Measurements from ENCODE around the gene PLD4.

PLD4 gene

DNA sequence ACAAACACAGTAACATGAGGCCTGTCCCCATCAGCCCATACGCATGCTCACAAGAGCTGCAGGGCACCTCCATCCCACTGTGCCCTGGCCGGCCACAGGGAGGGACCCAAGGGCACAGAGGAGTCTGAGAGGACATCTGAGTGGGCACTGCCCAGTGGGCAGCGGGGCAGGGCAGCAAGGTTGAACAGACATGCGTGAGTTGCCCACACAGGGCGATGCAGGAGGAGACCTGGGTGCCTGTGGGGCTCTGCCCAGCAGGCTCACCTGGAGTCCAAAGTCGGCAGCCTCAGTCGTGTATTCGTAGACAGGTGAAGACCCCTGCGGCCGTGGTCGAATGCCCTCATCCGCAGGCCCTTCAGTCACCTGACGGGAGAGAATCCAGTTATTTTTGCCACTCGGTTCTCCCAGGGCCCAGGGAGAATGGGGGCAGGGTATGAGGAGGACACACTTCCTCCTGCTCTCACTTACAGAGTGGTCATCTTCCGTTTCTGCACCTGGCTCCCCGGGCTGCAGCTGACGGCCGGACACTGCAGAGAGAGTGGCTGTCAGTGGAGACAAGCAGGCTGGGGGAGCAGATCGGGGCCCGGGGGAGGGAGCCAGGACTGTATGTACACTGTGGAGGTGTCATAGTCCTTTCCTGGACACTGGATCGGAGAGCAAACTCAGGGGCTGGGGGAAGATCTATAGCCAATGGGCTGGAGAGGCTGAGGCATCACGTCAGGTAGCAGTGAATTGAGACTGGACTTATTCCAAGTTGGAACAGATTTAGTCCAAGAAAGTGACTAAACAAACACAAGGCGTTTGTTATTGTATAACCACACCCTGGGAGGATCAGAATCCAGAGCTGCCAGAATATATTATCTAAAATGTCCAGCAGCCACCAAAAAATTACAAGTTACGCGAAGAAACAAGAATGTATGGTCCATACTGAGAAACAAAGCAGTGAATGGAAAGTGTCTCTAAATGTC, 32.8 kb downstream of the PLD4 start:
- DNase-seq (ENCODE audit: low read depth in 1 of 2, low spot score in 1 of 2), result peak in 1 of 2 experiments; percentile 45
- in situ Hi-C loops (cut with HindIII; ENCODE audit: low pct_unique_long_range_greater_than_20kb, low sequenced_read_pairs), result no loop called here
- TF ChIP-seq JUND (IDR thresholded peaks at IDR 0.05; ENCODE audit: low read depth), result no peak

DNA sequence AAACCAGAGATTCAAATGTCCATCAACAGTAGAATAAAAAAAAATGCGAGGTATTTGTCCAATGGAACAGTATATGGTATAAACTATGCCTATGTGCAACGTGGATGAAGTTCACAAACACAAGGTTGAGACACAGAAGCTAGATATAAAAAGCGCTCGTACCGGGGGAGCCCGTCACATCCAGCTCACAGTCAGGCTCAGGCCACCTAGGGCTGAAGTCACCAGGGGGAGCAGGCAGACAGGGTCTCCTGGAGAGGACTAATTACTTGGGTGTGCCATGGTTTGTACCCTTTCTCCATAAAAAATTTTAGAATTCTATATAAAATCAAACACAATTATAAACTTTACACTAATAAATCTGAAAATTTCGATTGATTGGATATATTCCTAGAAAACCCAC, 39.9 kb downstream of the PLD4 start:
- in situ Hi-C loops (cut with HindIII; ENCODE audit: low pct_unique_long_range_greater_than_20kb, low sequenced_read_pairs), result no loop called here
- DNase-seq (ENCODE audit: low read depth in 1 of 2, low spot score in 1 of 2), result no peak
- no peak for TF ChIP-seq JUND (IDR thresholded peaks at IDR 0.05; ENCODE audit: low read depth)

DNA sequence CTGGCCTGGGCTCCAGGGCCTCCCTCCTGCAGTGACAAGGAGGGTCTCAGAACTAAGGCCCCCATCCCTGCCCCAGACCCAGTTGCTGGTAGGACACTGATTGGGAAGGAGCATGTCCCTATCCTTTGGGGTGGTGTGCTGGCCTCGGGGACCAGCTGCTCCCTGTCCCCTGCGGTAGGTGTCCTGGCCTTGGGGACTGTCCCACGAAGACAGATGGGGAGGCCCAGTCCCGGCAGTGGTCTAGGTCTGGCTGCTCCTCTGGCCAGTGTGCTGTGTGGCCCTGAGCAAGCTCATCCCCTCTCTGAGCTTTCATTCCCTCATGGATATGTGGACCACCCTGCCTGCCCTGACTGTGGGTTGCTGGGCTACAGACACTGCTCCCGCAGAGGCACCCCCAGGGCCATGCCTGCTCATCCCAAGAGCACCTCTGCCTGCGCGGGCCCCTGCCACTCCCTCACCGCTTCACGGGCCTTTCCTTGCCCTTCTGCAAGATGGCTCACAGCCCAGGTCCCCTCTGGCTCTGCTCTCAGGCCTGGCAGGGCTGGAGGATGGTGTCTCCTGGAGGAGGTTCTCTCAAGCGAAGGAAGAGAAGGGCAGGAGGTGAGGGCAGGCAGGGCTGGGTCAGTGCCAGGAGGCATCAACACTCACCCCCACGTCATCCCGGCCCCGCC, 41.0 kb downstream of the PLD4 start:
- in situ Hi-C loops (cut with HindIII; ENCODE audit: low pct_unique_long_range_greater_than_20kb, low sequenced_read_pairs), result no loop called here
- TF ChIP-seq JUND (IDR thresholded peaks at IDR 0.05; ENCODE audit: low read depth), result no peak
- DNase-seq (ENCODE audit: low read depth in 1 of 2, low spot score in 1 of 2), result no peak

DNA sequence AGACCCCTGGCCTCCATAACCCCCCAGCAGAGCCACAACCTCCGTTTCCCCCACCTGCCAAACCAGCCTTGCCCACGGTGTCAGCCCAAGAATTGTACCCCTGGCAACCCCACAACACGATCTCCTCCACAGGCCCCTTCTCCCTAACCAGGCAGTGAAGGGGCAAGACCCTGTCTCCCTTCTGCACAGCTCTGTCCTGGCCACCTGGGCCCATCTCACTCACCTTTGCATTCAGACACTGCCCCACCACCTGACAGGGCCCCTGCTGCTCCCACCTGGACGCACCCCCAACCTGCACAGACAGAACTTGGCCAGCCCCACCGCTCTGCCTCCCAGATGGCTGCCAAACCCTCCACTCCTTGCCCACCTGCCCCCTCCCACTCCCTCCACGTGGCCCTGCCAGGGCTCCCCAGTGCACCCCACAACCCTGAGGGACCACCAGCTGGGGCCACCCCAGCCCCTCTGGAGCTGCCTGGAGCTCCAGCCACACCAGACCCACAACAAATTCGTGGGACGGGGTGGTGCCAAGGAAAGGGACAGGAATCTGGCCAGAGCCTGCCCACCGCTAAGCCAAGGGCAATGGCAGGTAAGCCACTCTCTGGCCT, 41.7 kb downstream of the PLD4 start:
- no peak for TF ChIP-seq JUND (IDR thresholded peaks at IDR 0.05; ENCODE audit: low read depth)
- in situ Hi-C loops (cut with HindIII; ENCODE audit: low pct_unique_long_range_greater_than_20kb, low sequenced_read_pairs), result no loop called here
- no peak for DNase-seq (ENCODE audit: low read depth in 1 of 2, low spot score in 1 of 2)

DNA sequence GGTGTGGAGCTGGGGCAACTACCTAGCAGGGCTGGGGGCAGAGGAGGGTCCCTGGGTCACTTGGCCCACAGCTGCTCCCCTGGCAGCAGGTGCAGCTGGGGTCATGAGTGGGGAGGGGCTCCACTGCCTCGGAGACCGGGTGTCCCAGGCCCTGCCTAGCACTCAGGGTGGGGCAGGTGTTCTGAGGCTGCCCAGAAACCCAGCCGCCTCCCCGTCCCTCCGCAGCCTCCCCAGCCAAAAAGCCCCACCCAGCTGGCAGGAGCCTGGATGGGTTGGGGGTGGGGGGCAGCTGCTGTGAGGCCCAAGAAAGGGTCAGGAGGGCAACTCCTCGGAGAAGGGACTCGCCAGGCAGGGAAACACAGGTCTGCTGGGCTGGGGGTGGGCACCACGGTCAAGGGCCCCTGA, 42.3 kb downstream of the PLD4 start:
- in situ Hi-C loops (cut with HindIII; ENCODE audit: low pct_unique_long_range_greater_than_20kb, low sequenced_read_pairs), result no loop called here
- DNase-seq (ENCODE audit: low read depth in 1 of 2, low spot score in 1 of 2), result no peak
- no peak for TF ChIP-seq JUND (IDR thresholded peaks at IDR 0.05; ENCODE audit: low read depth)

DNA sequence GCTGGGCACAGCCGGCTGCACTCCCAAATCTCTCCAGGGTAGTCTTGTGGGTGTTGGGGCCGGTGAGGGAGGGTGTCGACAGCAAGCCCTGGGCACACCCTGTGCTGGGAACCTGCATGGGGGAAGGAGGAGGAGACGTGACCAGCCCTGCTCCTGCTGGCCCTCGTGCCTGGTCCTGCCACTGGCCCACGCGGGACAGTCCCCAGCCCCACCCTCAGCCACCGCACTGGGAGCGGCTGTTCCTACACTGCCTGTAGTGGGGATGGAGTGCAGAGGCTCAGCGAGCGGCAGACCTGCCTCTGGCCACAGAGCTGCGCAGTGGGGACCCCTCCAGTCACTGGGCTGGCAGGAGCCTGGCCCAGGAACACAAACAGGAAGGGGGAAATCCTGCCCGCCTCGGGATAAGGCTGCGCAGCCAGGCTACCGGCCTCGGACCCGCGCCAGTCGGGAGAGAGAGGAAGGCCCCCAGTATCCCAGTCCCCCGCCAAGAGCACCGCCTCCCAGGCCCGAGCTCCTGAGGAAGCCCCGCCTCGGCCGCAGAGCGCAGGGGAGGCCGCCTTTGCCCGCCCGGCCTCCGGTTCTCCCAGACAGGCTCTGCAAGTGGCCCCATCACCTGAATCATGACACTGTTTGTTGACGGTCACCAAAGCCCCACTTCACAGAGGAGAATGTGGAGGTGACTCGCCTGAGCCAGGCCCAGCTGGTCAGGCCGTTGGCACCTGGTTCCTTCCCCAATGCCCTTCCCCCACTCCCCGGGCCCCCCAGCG, 42.9 kb downstream of the PLD4 start:
- in situ Hi-C loops (cut with HindIII; ENCODE audit: low pct_unique_long_range_greater_than_20kb, low sequenced_read_pairs), result no loop called here
- no peak for TF ChIP-seq JUND (IDR thresholded peaks at IDR 0.05; ENCODE audit: low read depth)
- DNase-seq (ENCODE audit: low read depth in 1 of 2, low spot score in 1 of 2), result peak in 1 of 2 experiments; percentile 87

DNA sequence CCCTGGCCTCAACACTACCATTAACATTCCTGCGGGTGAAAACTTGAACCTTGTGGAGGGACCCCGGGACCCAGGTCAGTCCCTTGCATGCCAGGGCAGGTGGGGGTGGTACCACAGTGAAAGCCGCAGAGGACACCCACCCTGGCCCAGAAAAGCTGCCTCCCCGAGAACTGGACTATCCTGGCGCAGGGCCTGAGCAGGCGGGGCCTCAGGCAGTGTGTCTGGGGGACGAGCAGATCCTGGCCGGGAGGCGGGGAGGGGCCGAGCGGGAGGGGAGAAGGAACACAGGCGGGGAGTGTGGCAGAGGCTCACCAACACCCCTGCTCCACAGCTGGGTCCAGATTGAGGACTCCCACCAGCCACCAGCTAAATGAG, 43.5 kb downstream of the PLD4 start:
- peak in 1 of 2 experiments; percentile 84 for DNase-seq (ENCODE audit: low read depth in 1 of 2, low spot score in 1 of 2)
- in situ Hi-C loops (cut with HindIII; ENCODE audit: low pct_unique_long_range_greater_than_20kb, low sequenced_read_pairs), result no loop called here
- no peak for TF ChIP-seq JUND (IDR thresholded peaks at IDR 0.05; ENCODE audit: low read depth)

DNA sequence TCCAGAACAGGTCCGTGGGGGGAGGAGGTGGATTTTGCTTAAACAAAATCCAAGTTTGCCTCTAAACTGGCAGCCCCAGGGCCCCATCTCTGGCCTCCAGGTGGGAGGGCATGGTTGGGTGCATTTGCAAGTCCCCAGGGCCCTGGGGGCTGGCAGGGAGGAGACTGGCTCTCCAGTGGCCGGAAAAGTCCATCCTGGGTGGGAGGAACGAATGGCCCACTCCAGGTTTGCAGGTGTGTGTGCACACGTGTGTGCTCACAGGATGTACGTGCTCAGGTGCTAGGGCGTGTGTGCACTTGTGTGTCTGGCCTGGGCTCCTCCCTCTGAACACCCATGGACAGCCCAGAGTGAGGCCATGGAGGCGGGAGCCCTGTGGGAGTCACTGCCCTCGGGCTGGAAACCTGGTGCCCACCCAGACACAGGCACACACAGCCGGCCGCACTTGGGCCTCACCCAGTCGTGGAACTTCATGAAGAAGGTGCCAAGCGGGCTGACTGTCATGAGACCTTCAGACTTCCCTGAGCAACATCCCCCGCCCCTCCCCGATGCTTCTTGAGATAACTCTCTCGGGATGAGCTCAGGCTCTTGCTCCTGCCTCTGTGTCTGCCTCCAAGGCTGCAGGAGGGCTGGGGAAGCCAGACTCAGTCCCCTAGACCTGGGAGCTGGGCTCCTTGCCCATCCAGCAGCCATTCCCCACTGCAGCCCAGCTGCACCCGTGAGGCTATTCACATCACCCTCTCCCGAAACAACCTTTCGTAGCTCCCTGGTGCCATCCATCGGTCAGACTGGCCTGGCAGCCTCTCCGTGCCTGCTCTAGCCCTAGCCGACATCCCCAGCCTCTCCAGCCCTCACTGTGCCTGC, 44.1 kb downstream of the PLD4 start:
- DNase-seq (ENCODE audit: low read depth in 1 of 2, low spot score in 1 of 2), result peak in 1 of 2 experiments; percentile 84
- in situ Hi-C loops (cut with HindIII; ENCODE audit: low pct_unique_long_range_greater_than_20kb, low sequenced_read_pairs), result no loop called here
- TF ChIP-seq JUND (IDR thresholded peaks at IDR 0.05; ENCODE audit: low read depth), result no peak

DNA sequence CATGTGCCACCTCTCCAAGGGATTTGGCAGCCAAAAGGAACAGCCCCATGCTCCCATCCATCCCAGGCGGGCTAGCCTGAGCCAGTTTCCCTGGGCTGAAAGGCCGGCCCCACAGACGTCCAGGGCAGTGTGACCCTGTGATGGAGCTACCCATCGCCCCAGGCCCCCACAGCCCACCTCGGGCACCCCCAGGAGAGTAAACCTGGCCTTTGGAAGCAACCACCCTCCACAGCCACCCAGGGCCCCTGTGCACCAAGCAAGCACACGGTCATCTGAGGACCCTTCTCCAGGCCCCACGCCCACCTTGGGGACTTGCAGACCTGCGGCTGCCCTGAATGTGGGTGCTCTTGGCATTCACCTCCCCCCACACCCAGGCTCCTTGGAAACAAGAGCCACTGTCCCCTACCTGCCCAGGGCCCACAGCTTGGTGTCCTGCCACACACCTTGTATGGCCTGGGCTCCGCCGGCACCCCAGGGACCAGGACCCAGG, 45.1 kb downstream of the PLD4 start:
- no peak for TF ChIP-seq JUND (IDR thresholded peaks at IDR 0.05; ENCODE audit: low read depth)
- in situ Hi-C loops (cut with HindIII; ENCODE audit: low pct_unique_long_range_greater_than_20kb, low sequenced_read_pairs), result no loop called here
- no peak for DNase-seq (ENCODE audit: low read depth in 1 of 2, low spot score in 1 of 2)

DNA sequence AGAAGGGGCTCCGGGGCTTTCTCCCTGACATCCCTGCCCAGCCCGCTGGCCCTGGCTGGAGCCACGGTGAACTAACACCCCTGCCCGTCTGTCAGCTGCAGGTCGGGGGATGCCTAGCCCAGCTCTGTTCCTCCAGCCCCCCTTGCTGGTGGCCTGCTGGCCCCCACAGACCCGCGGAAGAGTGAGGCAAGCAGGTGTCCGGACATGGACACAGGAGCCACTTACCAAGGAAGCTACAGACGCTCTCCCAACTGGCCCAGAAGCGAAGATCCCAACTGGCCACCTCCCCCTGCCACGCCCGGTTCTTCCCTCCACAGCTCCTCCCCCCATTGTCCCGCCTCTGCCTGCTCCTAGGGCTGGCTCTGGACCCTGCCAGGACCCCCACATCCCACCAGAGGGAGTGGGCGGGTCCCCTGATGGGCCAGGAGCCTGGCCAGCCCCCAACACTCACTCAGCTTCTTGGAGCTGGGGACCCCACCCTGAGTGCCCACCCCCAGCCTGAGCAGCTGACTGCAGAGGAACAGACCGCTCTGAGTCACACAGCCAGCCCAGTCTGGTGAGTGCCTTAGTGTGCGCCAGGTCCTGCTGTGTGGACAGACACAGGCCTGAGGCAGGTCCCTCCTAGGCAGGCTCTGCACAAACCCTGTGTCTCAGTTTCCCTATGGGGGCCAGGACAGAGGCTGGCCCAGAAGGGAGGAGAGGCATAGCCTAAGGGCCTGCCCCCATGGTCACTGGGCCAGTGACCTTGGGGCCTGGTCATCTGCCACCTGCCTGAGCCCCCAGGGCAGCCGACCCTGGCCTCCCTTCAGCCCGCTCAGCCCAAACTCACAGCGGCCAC, 45.8 kb downstream of the PLD4 start:
- DNase-seq (ENCODE audit: low read depth in 1 of 2, low spot score in 1 of 2), result peak in 1 of 2 experiments; percentile 63
- in situ Hi-C loops (cut with HindIII; ENCODE audit: low pct_unique_long_range_greater_than_20kb, low sequenced_read_pairs), result no loop called here
- TF ChIP-seq JUND (IDR thresholded peaks at IDR 0.05; ENCODE audit: low read depth), result no peak
